Ovary (tissue), 10 donors: ENCODE data around the gene ARL2. TPM values are rescaled to one million over a fixed set of nuclear protein-coding genes. Genes with fewer than 3 reads are reported as not detected.

ENCODE experiments used
- DNase-seq, 5 donors: peaks; one replicate each; pipeline ENCODE4 v3.0.0-alpha.2; 2019 to 2020
- H3K27ac ChIP-seq, 2 donors: fragments of 200-600 bp; one replicate each; pipeline versions ENCODE4 v1.5.1 to v1.8.0; 2019 to 2022
- H3K27me3 ChIP-seq: fragments of 200-600 bp; one replicate; pipeline ENCODE4 v1.8.0; 2022
- H3K36me3 ChIP-seq: fragments of 200-600 bp; sonication (generic); one replicate; pipeline ENCODE4 v1.5.1; 2019
- H3K4me1 ChIP-seq: one replicate; pipeline ENCODE4 v1.8.1; 2013; ENCODE audit warnings: mild to moderate bottlenecking, moderate library complexity; ENCODE audit not compliant: insufficient read depth
- H3K4me3 ChIP-seq: fragments of 200-600 bp; sonication (generic); one replicate; pipeline ENCODE4 v1.5.1; 2017
- H3K9me3 ChIP-seq, 2 donors: fragments of 200-600 bp in 1 of 2; sonication (generic) in 1 of 2; one replicate each; pipeline versions ENCODE4 v1.5.1 to v1.8.1; 2013 to 2019; ENCODE audit warnings: mild to moderate bottlenecking in 1 of 2, moderate library complexity in 1 of 2
- EP300 ChIP-seq: sonication (generic); formaldehyde crosslinking; IDR thresholded peaks from one replicate; pipeline ENCODE4 v1.6.1; 2017; ENCODE audit warnings: antibody characterized with exemption
- POLR2A ChIP-seq: fragments of 450-650 bp; IDR thresholded peaks from one replicate; pipeline ENCODE4 v1.6.1; 2017; ENCODE audit warnings: antibody characterized with exemption, mild to moderate bottlenecking, moderate library complexity
- WGBS, 3 donors: extraction: QIAGEN DNeasy Blood & Tissue Kit in 1 of 3; methylation state at CpG; one replicate each; pipeline versions ENCODE4 v1.1.5 to v1.1.7; 2013 to 2017; 5-methylcytosine and 5-hydroxymethylcytosine counted together
- intact Hi-C, 4 donors: fragments of 100-400 bp; cut with DNase I; formaldehyde crosslinking; loops; one replicate each; pipeline versions ENCODE4 v1.11.0 to v1.15.1; 2022 to 2023
- long read RNA-seq, 3 donors: library from polyadenylated mRNA in 2 of 3; unstranded in 2 of 3; transcript quantifications; one replicate each; pipeline ENCODE4 v2.0.0 and lab custom pipeline, GENCODE V29; 2021 to 2026
- polyA plus RNA-seq, 2 donors: library from polyadenylated mRNA; stranded (reverse); fragments of 200-250 nt in 1 of 2; fragments of 350-450 nt in 1 of 2; fragmentation: Illumina TruSeq in 1 of 2; extraction: RNeasy Lipid Tissue Mini Kit (QIAGEN cat#74804) in 1 of 2; gene quantifications; one replicate each; pipeline ENCODE4 v1.2.3, GENCODE V29; 2013 to 2014
- total RNA-seq, 7 donors: library from RNA; depleted of rRNA in 2 of 7; stranded (reverse); fragments of >200 nt in 2 of 7; fragmentation: NEBNext Ultra II Directional in 3 of 7; extraction: Animal tissue kit (Norgen Biotek cat#: 25700) in 3 of 7; gene quantifications; one replicate each; pipeline versions ENCODE4 v1.1.0 to v1.2.4, GENCODE V29; 2016 to 2023
- TF ChIP-seq, protein P1 (sequence below), 3 donors: fragments of 450-650 bp in 2 of 3; fragments of 200-600 bp in 1 of 3; IDR thresholded peaks; one replicate each; pipeline versions ENCODE4 v1.5.1 to v1.8.0; 2016 to 2022; ENCODE audit warnings: antibody characterized with exemption in 3 of 3, mild to moderate bottlenecking in 1 of 3
- donor health status: DM: no; HTN: no; CAD: no; lungs with moderate emphysema.
- donor health status: DM: no; HTN: no; CAD: no.
- donor health status: Bipolar disorder and iron deficiency.
- donor health status: DM: yes; HTN: yes; CAD: no.
- donor health status: DM: no; HTN: no; CAD: no.
- donor health status: DM: yes; HTN: yes; CAD: no.

Gene ARL2
- total RNA-seq (100 to 1,000 TPM in 4 of 7 donors, 10 to 100 TPM in 3; 77.3 to 147 (median 101) TPM), polyA plus RNA-seq (10 to 100 TPM; 60.9 to 86.3 TPM)
- long read RNA-seq, donor 1, transcript ARL2-201 (5 exons, 979 nt), result major isoform, 155 of 178 reads
- long read RNA-seq, donor 1, transcript ARL2-206 (4 exons, 795 nt), result minor isoform, 10 of 178 reads
- long read RNA-seq, donor 1, transcript ARL2-202 (3 exons, 1,228 nt), result minor isoform, 7 of 178 reads
- long read RNA-seq, donor 1, partial matches to known transcripts, result 2 of 178 reads
- long read RNA-seq, donor 1, other reads (novel, unspliced or antisense), result 1 of 178 reads
- long read RNA-seq, donor 2, transcript ARL2-201 (5 exons, 979 nt), result major isoform, 80 of 105 reads
- long read RNA-seq, donor 2, transcript ARL2-203 (1 exons, 601 nt), result minor isoform, 10 of 105 reads
- long read RNA-seq, donor 2, partial matches to known transcripts, result 6 of 105 reads
- long read RNA-seq, donor 2, other reads (novel, unspliced or antisense), result 0 of 105 reads
- long read RNA-seq, donor 3, transcript ARL2-201 (5 exons, 979 nt), result major isoform, 130 of 142 reads
- long read RNA-seq, donor 3, transcript ARL2-206 (4 exons, 795 nt), result minor isoform, 6 of 142 reads
- long read RNA-seq, donor 3, partial matches to known transcripts, result 0 of 142 reads
- long read RNA-seq, donor 3, other reads (novel, unspliced or antisense), result 1 of 142 reads

DNA sequence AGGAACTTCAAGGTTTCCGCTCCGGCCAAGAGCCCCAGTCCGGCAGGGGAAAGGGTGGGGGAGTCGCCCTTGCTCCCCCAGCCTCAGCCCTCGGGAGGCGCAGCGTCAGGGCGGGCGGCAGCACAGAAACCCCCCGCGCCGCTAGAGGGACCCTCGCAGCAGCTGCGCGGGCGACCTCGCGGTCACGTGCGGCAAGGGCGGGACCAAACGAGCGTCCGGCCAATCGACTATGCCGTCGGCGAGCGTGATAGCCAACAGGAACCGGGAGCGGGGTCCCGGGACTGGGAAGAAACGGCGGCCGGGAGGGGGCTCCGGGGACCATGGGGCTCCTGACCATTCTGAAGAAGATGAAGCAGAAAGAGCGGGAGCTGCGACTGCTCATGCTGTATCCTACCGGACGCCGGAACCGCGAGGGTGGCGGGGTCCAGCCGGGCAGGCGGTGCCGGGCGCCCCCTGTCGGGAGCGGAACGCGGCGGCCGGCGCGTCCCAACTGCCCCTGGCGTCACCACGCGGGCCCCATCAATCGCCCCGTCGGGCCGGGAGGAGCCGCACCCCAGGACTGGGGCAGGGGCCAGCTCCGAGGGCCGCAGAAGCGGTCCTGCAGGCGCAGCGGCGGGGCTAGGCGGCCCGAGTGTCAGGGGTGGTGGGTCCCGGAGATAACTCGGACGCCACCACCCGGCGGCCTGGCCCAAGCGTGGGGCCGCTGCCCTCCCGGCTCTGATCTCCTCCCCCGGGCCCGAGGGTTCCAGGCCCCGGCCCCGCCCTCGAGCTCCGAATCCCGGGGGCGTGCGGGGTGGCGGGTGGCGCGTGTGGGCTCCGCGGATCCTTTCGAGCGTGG, at the start of gene ARL2:
Gene ARL2, plus strand, starts transcription at position 273 of the 838 bp plus-strand sequence. Its CDS starts 48 bp downstream, at position 321.
- peaks cover 2% of the 10 kb centered on the region for H3K4me1 ChIP-seq
- peak; percentile 32 for TF ChIP-seq POLR2A
- no peak for TF ChIP-seq EP300
- TF ChIP-seq, protein P1, sequence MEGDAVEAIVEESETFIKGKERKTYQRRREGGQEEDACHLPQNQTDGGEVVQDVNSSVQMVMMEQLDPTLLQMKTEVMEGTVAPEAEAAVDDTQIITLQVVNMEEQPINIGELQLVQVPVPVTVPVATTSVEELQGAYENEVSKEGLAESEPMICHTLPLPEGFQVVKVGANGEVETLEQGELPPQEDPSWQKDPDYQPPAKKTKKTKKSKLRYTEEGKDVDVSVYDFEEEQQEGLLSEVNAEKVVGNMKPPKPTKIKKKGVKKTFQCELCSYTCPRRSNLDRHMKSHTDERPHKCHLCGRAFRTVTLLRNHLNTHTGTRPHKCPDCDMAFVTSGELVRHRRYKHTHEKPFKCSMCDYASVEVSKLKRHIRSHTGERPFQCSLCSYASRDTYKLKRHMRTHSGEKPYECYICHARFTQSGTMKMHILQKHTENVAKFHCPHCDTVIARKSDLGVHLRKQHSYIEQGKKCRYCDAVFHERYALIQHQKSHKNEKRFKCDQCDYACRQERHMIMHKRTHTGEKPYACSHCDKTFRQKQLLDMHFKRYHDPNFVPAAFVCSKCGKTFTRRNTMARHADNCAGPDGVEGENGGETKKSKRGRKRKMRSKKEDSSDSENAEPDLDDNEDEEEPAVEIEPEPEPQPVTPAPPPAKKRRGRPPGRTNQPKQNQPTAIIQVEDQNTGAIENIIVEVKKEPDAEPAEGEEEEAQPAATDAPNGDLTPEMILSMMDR (IDR thresholded peaks at IDR 0.05), result peak; percentile 74 to 93 (median 83)
- peak; percentile 92 to 95 (median 93) for DNase-seq
- peak within 1 kb of the TSS; percentile 56 for H3K4me3 ChIP-seq
- intact Hi-C loops, result loop anchor here (1.0 to 10.0 kb wide), 8 partner anchors 73 to 169 kb away; partner anchors contain the start of genes CDC42BPG (in 3 of the 4), TM7SF2 (in 2 of the 4), ZNHIT2 (in 2 of the 4) and FAU (in 1 of the 4)
- H3K36me3 ChIP-seq, result no peaks in the 10 kb centered on the region
- 1 to 2% (median 1%) methylated on average over 70 to 96 of the region's 96 CpGs for WGBS, 3 donors
- H3K27me3 ChIP-seq, result no peaks in the 10 kb centered on the region
- H3K9me3 ChIP-seq, result no peaks in the 10 kb centered on the region
- H3K27ac ChIP-seq, result peak within 1 kb of the TSS; percentile 94 to 99

DNA sequence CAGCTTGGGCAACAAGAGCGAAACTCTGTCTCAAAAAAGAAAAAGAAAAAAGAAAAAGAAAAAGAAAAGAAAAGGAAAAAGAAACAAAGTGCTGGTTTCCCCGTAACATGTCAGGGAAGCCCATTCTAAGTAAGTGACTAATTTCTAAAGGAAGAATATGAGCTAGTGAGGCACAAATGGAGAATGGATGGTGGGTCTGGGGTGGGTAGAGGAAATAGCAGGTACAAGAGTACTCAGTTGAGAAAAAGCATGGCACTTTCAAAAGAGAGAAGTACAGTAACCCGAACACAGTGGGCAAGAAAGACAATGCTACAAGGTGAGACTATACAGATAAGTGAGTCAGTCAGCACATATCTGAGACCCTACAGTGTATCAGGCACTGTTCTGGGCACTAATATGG, 46.6 kb upstream of the ARL2 start:
- Histone ChIP-seq H3K9me3 (no peaks in the 10 kb centered on the region), H3K36me3 (no peaks in the 10 kb centered on the region), H3K4me3 (no peak overlapping the region), H3K27ac (no peak overlapping the region), H3K4me1 (peaks cover 3% of the 10 kb centered on the region), H3K27me3 (no peaks in the 10 kb centered on the region)
- intact Hi-C loops, result no loop called here
- TF ChIP-seq POLR2A (no peak), EP300 (no peak)
- TF ChIP-seq, protein P1 (IDR thresholded peaks at IDR 0.05), result no peak
- WGBS, 3 donors, result 87 to 91% (median 88%) methylated on average over 3 of the region's 3 CpGs
- DNase-seq, result no peak

- intact Hi-C loops, result no loop called here
- peaks cover 0 to 4% of the 10 kb centered on the region in 2 donors for H3K9me3 ChIP-seq
- H3K27me3 ChIP-seq, result no peaks in the 10 kb centered on the region
- H3K4me1 ChIP-seq, result peaks cover 3% of the 10 kb centered on the region
- DNase-seq, result no peak
- 34 to 48% (median 40%) methylated on average over 5 of the region's 5 CpGs for WGBS, 3 donors
- TF ChIP-seq EP300, result no peak
- TF ChIP-seq, protein P1 (IDR thresholded peaks at IDR 0.05), result no peak
- no peak for TF ChIP-seq POLR2A
- H3K4me3 ChIP-seq, result no peak overlapping the region
- H3K36me3 ChIP-seq, result no peaks in the 10 kb centered on the region
- no peak overlapping the region for H3K27ac ChIP-seq
Measured at GRCh38 chr11:64969209-64969608, 44.8 kb upstream of the ARL2 start.

GRCh38 chr11:64970731-64971151, 43.2 kb upstream of the ARL2 start:
- intact Hi-C loops, result no loop called here
- no peaks in the 10 kb centered on the region for H3K36me3 ChIP-seq
- TF ChIP-seq POLR2A, result no peak
- TF ChIP-seq, protein P1 (IDR thresholded peaks at IDR 0.05), result no peak
- TF ChIP-seq EP300, result no peak

More at GRCh38 chr11:64970731-64971151, 43.2 kb upstream of the ARL2 start:
- Histone ChIP-seq H3K27me3 (no peaks in the 10 kb centered on the region), H3K27ac (no peak overlapping the region), H3K4me1 (peaks cover 3% of the 10 kb centered on the region), H3K9me3 (peaks cover 0 to 4% of the 10 kb centered on the region in 2 donors), H3K4me3 (no peak overlapping the region)
- no peak for DNase-seq
- WGBS, 3 donors, result 89 to 92% (median 92%) methylated on average over 8 of the region's 8 CpGs
